ENCODE data around the gene ATAD3B.
A peak's percentile ranks its signal among the peaks of the same experiment; 100 is the strongest.
"Not testable (repeated sequence)": the region's sequence is repeated elsewhere in the genome, so short reads cannot be mapped to it uniquely, and the experiment has no call there.

ATAD3B gene

DNA sequence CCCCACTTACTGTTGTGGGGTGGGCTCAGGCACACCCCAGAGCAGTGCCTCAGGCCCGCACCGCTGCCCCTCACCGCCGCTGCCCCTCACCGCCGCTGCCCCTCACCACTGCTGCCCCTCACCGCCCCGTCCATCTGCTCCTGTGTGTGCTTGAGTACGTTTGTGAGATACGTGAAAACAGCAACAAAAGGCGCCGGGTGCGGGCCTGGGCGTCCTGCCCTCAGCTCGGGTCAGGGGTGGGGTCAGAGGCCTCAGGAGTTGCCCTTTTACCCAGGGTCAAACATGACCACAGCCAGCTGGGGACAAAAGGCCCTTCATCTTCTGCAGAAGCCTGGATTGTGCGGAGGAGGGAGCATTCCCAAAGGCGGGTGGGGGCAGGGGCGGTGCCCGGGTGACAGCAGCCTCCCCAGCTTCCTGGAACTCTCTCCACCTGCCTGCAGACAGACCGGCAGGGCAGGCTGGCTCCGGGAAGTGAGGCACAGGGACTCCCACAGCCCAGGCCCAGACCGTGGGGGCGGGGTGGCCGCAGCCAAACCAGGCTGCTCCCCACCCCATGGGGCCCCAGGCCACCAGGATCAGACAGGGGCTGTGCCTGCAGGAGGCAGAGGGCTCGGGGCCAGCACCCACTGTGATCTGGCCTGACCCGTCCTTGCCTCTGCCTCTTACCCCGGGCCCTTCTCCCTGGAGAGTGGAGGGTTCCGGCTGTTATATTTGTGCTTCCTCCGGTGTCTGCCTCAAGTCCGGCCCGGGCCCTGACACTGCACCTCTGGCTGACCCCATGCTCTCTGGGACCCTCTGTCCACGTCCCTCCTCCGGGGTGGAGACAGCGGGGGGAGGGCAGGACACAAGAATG, 38.4 kb upstream of the ATAD3B start:
- peak; percentile 58 to 97 (median 82) for DNase-seq
- intact Hi-C loops (cut with DNase I): no loop called here

DNA sequence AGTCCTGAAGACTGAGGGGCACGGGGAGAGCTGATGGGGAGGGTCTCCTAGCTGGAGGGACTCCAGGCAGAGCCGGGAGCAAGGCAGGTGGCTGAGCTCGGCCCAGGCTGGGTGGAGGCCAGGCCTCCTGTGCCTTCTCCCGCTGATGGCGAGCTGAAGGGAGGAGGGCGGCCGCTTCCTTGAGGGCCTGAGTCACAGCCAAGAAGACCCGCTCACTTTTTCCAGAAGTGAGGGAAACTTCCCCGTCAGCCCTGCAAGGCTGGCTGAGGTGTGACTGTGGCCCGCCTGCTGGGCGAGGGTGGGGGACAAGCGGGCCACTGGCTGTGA, 37.8 kb upstream of the ATAD3B start:
- intact Hi-C loops (cut with DNase I): no loop called here
- DNase-seq: peak in 4 of 10 donors; percentile 36 to 88 (median 73)

DNA sequence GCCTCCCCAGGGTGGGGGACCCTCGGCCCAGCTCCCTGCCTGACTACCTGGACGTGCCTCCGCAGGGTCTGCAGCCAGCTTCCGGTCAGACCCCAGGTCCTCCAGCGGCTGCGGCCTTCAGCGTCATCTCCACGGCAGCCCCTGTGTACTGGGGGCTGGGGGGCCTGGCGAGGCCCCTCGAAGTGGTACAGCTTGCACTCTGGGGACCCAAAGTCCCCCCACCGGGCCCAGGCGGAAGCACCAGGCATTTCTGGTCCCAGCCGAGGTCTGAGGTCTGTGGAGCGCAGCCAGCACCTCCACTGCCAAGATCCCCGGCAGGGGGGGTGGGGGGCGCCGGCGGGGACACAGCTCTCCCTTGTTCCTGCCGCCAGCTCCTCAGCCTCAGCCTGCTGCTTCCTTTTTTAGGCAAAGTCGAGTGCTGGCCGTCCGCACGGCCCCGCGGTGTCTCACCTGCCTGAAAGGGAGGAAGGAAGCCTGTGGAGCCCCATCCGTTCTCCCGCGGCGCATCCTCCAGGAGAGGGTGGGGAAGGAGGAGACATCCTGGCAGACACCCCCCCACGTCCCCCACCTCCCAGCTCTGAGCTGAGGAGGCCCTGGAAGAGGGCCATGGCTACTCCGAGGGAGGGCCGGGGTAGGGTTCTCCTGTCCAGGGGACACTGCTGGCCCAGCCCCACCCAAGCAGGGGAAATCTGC, 37.3 kb upstream of the ATAD3B start:
- peak; percentile 66 to 97 (median 74) for DNase-seq
- intact Hi-C loops (cut with DNase I): no loop called here

DNA sequence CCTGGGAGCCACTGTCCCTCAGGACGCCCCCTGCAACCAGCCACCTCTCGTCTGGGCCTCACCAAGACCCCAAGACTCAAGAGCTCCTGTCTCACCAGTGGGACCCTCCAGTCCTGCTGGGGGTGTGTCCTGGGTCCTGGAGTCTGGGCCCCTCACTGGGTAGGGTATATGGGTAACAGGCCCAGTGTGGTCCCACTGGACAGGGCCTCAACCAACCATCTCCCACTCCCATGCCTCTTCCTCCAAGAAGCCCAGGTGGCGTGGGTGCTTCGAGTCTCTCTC, 36.8 kb upstream of the ATAD3B start:
- DNase-seq: no peak
- intact Hi-C loops (cut with DNase I): no loop called here

DNA sequence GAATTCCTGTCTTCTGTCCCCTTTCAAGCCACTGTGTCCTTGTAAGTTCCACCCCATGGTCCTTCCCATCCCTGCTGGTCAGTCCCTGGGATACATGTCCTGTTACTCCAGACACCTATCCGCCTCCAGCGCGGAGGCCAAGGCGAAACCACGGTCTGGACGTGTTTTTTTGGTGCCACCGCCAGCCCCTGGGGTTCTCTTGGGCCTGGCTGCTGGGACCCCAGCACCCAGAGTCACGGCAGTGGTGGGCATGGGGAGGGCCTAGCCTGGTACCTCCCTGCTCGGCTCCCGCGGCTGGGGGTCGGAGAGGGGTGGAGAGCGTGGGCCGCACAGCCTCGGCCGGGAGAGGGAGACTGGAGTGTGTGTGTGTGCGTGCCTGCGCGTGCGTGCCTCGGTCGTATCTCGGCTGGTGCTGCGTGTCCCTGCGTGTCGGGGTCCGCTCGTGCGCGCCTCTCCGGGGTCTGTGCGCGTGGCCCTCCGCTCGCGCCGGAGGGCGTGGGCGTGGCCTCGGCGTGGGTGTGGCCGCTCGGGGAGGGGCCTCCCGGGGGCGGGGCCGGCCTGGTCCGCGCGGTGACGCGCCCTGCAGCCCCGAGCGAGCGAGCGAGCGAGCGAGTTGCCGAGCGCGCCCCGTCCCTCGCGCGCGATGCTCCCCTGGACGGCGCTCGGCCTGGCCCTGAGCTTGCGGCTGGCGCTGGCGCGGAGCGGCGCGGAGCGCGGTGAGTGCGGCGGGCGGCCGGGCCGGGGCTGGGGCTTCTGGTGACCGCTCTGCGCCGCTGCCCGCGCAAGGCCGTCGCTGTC, 36.3 kb upstream of the ATAD3B start, which contains the start of gene VWA1:
Gene VWA1 (plus strand): TSS at position 585 of the 798 bp plus-strand sequence. CDS start 59 bp downstream, at position 644.
- peak; percentile 63 to 97 (median 76) for DNase-seq
- intact Hi-C loops (cut with DNase I): no loop called here

DNA sequence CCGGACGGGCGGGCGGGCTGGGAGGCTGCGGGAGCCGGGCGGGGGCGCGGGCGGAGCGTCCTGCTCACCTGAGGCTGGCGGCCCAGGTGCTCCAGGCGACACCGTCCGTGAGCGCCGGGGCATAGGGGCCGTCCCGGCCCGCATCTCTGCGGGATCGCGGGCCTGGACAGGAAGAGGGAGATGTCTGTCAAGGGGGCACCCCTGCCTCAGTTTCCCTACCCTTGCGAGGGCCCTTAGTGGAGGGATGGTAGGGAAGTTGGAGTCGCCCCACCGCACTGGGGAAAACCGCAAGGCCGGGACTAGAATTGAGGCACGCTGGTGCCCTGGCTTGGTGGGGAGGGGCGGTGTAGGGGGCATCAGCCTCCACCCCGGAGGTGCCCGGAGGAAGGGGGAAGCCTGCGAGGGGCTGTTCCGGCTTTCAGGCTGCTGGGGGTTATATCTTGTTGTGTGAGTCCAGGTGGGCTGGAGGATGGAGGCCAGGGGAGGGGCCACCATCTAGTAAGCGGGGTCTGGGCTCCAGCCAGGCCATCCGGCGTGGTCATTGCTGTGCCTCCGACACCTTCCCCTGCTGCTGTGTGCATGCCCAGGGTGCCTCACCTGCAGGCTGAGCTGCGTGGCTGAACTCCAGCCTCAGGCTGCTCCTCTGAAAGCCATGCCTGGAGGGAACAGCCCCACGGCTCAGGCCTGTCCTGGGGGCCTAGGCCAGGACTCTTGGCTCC, 35.5 kb upstream of the ATAD3B start:
- intact Hi-C loops (cut with DNase I): no loop called here
- peak in 5 of 10 donors; percentile 8 to 83 (median 63) for DNase-seq

DNA sequence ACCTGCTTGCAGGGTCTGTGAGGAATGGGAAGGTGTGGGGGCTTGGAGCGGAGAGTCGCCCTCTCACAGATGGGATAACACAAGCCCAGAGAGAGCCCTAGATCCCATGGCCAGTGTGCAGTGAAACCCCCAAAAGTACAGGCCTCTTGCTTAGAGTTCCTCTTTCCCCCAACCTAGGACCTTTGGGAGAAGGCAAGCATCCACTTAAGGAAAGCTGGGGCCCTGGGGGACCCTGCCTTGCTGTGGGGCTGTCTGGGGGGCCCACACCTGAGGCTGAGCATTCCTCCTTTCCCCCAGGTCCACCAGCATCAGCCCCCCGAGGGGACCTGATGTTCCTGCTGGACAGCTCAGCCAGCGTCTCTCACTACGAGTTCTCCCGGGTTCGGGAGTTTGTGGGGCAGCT, 34.9 kb upstream of the ATAD3B start:
- no peak for DNase-seq
- intact Hi-C loops (cut with DNase I): no loop called here

DNA sequence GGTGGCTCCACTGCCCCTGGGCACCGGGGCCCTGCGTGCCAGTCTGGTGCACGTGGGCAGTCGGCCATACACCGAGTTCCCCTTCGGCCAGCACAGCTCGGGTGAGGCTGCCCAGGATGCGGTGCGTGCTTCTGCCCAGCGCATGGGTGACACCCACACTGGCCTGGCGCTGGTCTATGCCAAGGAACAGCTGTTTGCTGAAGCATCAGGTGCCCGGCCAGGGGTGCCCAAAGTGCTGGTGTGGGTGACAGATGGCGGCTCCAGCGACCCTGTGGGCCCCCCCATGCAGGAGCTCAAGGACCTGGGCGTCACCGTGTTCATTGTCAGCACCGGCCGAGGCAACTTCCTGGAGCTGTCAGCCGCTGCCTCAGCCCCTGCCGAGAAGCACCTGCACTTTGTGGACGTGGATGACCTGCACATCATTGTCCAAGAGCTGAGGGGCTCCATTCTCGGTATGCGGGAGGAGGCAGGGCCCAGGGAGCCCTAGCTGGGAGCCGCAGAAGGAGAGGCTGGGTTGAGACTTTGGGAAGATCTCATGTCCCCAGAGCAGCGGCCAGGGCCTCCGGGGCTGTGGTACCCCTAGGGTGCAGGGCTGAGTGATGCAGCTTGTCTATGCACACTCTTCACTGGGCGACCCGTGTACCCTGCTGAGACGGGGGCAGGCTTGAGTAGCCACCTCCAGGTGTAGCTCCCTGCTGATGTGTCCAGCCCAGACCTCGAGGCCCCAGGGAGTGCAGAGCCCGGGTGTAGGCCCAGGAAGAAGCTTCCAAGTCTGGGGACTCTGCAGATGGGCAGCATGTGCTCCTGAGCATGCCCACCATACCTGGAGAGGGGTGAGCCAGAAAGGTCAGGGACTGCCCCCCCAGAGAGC, 34.3 kb upstream of the ATAD3B start:
- intact Hi-C loops (cut with DNase I): no loop called here
- peak in 5 of 10 donors; percentile 14 to 82 (median 63) for DNase-seq

DNA sequence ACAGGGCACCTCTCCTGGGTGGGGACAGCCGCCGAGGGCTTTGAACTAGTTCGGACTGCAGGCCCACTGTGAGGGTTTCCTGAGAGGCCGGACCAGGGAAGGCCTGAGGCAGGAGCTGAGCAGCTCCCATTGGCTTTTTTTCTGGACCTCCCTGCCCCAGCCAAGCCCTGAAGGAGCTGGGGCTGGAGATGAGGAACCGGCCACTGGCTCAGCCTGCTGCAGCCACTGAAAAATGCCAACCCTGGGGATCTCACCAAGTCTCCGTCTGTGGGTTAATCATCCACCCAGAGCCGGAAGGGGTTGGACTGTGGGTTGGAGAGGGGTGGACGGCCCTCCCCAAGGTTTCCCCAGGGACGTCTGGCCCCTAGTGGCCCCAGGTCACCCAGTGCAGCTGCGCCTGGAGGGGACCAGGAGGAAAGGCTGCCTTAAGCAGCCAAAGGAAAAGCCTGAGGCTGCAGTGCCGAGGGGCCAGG, 33.6 kb upstream of the ATAD3B start:
- DNase-seq: peak in 2 of 10 donors; percentile 51 to 66
- intact Hi-C loops (cut with DNase I): no loop called here

DNA sequence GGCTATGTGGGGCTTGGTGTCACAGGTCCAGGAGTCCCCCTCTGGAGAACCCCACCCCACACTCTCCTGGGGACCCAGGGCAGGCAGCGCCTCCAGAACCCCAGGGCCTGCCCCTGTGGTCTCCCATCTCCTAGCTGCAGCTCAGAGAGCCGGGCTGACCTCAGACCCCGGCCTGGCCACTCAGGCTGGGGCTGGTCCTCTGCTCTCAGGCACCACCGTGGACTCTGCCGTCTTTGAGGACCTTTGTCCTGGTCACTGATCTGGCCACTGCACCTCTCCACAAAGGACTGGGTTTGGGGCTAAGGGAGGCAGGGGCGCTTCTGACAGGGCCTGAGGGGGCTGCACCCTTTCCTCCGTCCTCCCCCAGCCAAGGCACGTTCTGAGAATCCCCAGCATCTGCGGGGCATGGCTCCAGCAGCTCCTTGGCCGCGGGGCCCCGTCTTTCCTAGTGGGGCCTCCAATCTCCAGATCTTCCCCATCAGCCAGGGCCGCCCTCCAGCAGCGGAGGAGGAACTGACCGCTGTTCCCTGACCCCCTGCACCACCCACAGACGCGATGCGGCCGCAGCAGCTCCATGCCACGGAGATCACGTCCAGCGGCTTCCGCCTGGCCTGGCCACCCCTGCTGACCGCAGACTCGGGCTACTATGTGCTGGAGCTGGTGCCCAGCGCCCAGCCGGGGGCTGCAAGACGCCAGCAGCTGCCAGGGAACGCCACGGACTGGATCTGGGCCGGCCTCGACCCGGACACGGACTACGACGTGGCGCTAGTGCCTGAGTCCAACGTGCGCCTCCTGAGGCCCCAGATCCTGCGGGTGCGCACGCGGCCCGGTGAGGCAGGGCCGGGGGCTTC, 32.8 kb upstream of the ATAD3B start:
- intact Hi-C loops (cut with DNase I): no loop called here
- DNase-seq: peak in 4 of 10 donors; percentile 16 to 83 (median 68)

DNA sequence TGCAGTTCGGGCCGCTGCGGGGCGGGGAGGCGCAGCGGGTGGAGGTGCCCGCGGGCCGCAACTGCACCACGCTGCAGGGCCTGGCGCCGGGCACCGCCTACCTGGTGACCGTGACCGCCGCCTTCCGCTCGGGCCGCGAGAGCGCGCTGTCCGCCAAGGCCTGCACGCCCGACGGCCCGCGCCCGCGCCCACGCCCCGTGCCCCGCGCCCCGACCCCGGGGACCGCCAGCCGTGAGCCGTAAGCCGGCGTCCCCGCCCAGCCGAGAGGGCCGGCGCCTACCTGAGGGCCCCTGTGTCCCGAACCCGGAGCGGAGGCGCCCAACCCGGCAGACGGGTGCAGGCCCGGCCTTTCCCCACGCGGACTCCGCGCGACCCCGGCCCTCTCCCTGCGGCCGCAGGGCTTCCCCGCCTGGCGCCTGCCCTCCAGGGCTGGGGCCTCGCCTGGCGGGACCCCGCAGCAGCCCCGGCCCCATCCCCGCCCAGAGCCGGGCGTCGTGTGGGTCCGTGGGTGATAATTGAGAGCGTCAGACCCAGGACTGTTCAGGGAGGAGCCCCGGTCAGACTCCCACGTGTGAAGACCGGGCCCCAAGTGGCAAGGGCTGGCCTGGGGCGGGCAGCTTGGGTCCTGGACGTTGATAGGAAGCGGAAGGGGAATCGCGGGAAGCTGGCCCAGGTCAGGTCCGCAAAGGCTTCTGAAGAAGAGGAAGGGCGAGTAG, 31.9 kb upstream of the ATAD3B start:
- intact Hi-C loops (cut with DNase I): no loop called here
- peak in 2 of 10 donors; percentile 7 to 85 for DNase-seq

DNA sequence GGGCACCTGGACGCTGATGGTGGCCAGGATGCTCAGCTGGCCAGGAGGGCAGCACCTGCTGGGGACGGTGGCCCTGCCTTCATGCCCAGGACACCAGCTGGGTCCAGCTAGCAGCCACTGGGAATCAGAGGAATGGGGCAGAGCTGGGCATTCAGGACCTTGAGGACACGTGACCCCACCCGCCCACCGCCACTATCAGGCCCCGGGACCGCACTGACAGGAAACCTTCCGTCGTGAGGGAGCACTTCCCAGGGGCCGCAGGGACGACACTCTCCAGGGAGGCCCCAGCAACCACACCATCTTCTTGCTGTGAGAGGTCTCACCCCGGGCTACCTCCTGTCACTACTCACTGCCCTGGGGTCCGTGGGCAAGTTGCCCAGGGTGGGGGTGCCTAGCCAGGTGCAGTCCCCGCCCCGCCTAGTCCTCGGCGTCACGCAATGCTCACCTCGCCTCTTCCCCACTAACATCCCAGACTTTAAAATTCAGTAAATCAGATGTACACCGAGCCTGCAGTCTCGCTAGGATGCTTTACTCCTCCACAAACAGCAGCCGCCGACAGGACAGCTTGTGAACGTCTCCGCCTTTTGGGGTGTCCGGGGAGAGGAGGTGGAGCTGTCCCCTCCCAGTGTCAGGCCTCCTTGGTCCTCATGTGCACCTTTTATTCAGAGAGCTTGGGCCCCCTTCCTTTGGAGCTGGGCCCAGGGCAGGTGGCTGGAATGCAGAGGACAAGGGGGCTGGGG, 31.1 kb upstream of the ATAD3B start:
- peak in 1 of 10 donors; percentile 84 for DNase-seq
- intact Hi-C loops (cut with DNase I): no loop called here

DNA sequence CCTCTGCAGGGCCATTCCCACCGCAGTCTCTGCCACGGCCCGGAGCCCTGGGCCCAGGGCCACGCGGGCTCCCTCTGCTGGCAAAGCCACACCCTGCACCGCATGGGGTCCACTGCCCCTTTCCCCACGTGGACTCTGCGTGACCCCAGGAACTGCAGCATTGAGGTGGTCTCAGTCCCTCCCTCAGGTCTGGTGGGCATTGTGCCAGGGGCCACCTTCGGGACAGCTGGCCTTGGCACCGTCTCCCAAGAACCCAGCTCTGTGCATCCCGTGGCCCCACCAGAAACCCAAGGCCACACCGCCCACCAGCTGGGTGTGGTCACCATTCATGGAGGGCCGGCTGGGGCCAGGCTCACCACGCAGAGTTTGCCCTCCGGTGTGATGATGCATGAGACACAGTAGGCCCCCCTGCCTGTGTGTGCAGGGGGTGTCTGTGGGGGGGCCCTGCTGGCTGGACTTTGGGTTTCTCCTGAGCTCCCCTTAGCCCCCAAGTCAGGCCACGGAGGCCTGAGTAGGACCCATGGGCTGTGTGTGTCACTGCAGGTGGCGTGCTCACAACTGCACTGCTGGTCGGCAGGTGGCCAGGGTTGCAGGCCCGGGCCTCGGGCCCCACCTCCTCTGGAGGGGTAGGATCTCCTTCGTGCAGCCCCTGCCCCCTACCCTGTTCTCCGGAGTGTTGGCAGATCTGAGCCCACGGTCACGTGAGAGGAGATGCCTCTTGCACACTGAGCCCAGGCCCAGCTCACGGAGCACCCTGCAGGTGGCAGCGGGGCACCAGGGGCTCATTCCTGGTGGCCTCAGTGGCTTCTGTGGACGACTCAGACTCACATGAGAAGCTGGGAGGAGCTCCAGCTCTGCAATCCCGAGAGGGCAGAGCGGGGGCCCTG, 30.3 kb upstream of the ATAD3B start:
- DNase-seq: peak in 6 of 10 donors; percentile 38 to 92 (median 74)
- intact Hi-C loops (cut with DNase I): no loop called here

DNA sequence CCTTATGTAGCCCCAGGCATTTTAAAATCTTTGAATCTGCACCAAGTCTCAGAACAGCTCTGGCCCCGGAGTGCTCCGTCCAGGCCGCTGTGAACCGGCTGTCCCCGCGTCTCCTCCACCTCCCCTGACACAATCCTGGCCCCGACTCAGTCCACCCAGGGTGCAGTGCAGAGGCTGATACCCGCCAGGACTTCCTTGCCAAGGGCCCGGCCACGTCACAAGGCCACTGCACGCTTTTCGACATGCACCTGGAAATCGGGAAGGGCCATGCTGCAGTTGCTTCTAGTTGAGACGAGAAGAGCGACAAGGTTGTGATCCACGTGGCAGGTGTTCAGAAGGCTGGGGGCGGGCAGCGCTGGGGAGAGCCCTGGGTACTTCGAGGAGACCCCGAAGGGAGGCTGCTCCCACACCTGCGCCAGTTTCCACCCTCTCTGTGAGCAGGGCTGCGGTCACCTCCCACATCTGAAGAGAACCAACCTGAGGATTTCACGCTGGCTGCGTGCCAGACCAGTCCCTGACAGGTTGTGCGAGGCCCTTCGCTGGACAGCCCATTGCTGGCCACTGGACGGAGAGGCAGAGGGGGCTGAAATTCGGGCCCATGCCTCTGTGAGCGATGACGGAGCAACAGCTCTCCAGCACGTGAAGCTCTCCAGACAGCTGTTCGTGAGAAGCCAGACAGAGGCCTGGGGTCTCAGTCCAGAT, 29.3 kb upstream of the ATAD3B start:
- peak in 2 of 10 donors; percentile 13 to 87 for DNase-seq
- intact Hi-C loops (cut with DNase I): no loop called here

DNA sequence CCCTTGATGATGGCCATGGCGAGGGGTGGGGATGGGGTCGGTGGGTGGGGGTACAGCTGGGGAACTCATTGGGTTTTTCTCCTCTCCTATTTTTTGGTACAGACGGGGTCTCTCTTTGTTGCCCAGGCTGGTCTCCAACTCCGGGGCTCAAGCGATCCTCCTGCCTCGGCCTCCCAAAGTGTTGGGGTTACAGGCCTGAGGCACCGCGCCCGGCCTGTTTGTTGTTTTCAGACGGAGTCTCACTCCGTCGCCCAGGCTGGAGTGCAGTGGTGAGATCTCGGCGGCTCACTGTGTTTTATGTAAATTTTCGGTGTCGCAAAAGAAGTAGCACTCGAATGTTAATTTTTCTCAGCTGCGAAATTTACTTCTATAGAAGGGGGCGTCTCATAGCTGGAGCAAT, 24.9 kb upstream of the ATAD3B start:
- intact Hi-C loops (cut with DNase I); DNase-seq: not testable (repeated sequence)
